HL-60 (cell line): Measurements from ENCODE around the gene AFF3.

Source experiments
- DNase-seq, 2 experiments: peaks; one replicate each; pipeline ENCODE4 v3.0.0-alpha.2; 2010 to 2020; ENCODE audit warnings: low read depth in 1 of 2, low spot score in 1 of 2
- H3K27ac ChIP-seq: fragments of 250-450 bp; sonication (Bioruptor Pico); replicated peaks from 2 replicates; pipeline ENCODE4 v1.5.1; 2020; ENCODE audit warnings: mild to moderate bottlenecking, moderate library complexity
- H3K27me3 ChIP-seq: fragments of 250-450 bp; sonication (Bioruptor Pico); 2 replicates; pipeline ENCODE4 v1.5.1; 2021; ENCODE audit warnings: mild to moderate bottlenecking, moderate library complexity; ENCODE audit not compliant: insufficient read depth, poor library complexity, severe bottlenecking
- H3K4me3 ChIP-seq: replicated peaks from 2 replicates; pipeline ENCODE4 v1.5.1; 2011; ENCODE audit warnings: mild to moderate bottlenecking, control low read depth, low read length; ENCODE audit not compliant: insufficient read depth
- CTCF ChIP-seq: IDR thresholded peaks from one replicate; pipeline ENCODE4 v1.5.1; 2011; ENCODE audit warnings: low read length, control low read depth, inconsistent platforms; ENCODE audit not compliant: insufficient read depth
- GABPA ChIP-seq: IDR thresholded peaks from 2 replicates; pipeline ENCODE4 v1.6.1; 2012; ENCODE audit warnings: low read depth
- POLR2AphosphoS5 ChIP-seq: IDR thresholded peaks from 2 replicates; pipeline ENCODE4 v1.6.1; 2012; ENCODE audit warnings: low read depth
- REST ChIP-seq: IDR thresholded peaks from 2 replicates; pipeline ENCODE4 v1.6.1; 2012; ENCODE audit warnings: low read depth; ENCODE audit not compliant: insufficient replicate concordance
- SPI1 ChIP-seq: IDR thresholded peaks from 2 replicates; pipeline ENCODE4 v1.6.1; 2012; ENCODE audit warnings: low read depth, mild to moderate bottlenecking, borderline replicate concordance

AFF3 gene

GRCh38 chr2:99827296-99827999 is 314.9 kb downstream of the AFF3 start:
- peak in 1 of 2 experiments; percentile 51 for DNase-seq
- peak; percentile 39 for TF ChIP-seq SPI1
- no peak for TF ChIP-seq REST
- TF ChIP-seq GABPA, result no peak
- TF ChIP-seq POLR2AphosphoS5, result no peak
- H3K27me3 ChIP-seq, result no peaks in the 10 kb centered on the region
- no peak overlapping the region for H3K4me3 ChIP-seq
- peak overlapping the region; percentile 12 for H3K27ac ChIP-seq

- DNase-seq, result no peak
- TF ChIP-seq POLR2AphosphoS5, result no peak
- no peak for TF ChIP-seq CTCF
- no peak for TF ChIP-seq GABPA
- no peak for TF ChIP-seq SPI1
- no peak for TF ChIP-seq REST
- no peak overlapping the region for H3K27ac ChIP-seq
- H3K4me3 ChIP-seq, result no peak overlapping the region
- no peaks in the 10 kb centered on the region for H3K27me3 ChIP-seq
Observed at GRCh38 chr2:99825630-99826029, 316.8 kb downstream of the AFF3 start.

- Histone ChIP-seq H3K27ac (no peak overlapping the region), H3K27me3 (no peaks in the 10 kb centered on the region), H3K4me3 (no peak overlapping the region)
- no peak for DNase-seq
- TF ChIP-seq GABPA, result no peak
- no peak for TF ChIP-seq POLR2AphosphoS5
- no peak for TF ChIP-seq SPI1
- TF ChIP-seq CTCF, result no peak
- TF ChIP-seq REST, result no peak
Observed at GRCh38 chr2:99824758-99825157, 317.6 kb downstream of the AFF3 start.
